ENCODE data around the gene APOLD1. TPM values are rescaled to one million over a fixed set of nuclear protein-coding genes. Genes with fewer than 3 reads are reported as not detected.
A peak's percentile ranks its signal among the peaks of the same experiment; 100 is the strongest.

The APOLD1 gene
- polyA plus RNA-seq, 2 of the 4 experiments (the other 2 are of a cell fraction), result 0.44 to 1.3 TPM

GRCh38 chr12:12790956-12791355, 5.5 kb downstream of the APOLD1 start:
- ATAC-seq (no peak), DNase-seq (ENCODE audit: low read depth in 1 of 2, low spot score in 1 of 2) (no peak), FAIRE-seq (no peak)
- WGBS (ENCODE audit: missing lambda C conversion rate), result 83% methylated on average over 4 of the region's 4 CpGs
- no peak overlapping the region for H3K27ac ChIP-seq
- POLR2A ChIA-PET, result no interaction called here
- TF ChIP-seq ZSCAN20 (CRISPR knock-in tag; IDR thresholded peaks at IDR 0.05), result no peak
- TF ChIP-seq ZFP36 (IDR thresholded peaks at IDR 0.05; ENCODE audit: borderline replicate concordance, partially characterized antibody), result no peak
- TF ChIP-seq MAZ (IDR thresholded peaks at IDR 0.05; ENCODE audit: borderline replicate concordance, low read depth, low read length), result no peak
- no peak for TF ChIP-seq NR3C1 (IDR thresholded peaks at IDR 0.05)
- no peak for TF ChIP-seq RCOR1 (IDR thresholded peaks at IDR 0.05; ENCODE audit: low read depth, low read length)
- TF ChIP-seq RNF2 (IDR thresholded peaks at IDR 0.05; ENCODE audit: borderline replicate concordance, low read depth), result no peak
- TF ChIP-seq POLR2A (IDR thresholded peaks at IDR 0.05; ENCODE audit: low read length), result no peak
- TF ChIP-seq KDM5A (IDR thresholded peaks at IDR 0.05), result no peak
- no peak for TF ChIP-seq SMC3 (IDR thresholded peaks at IDR 0.05)
- no peak for TF ChIP-seq GATA3 (IDR thresholded peaks at IDR 0.05; ENCODE audit: borderline replicate concordance)
- TF ChIP-seq CHD4 (IDR thresholded peaks at IDR 0.05; ENCODE audit: borderline replicate concordance), result no peak
- TF ChIP-seq KDM1A (IDR thresholded peaks at IDR 0.05; ENCODE audit: low read depth), result no peak
- TF ChIP-seq FOSL2 (IDR thresholded peaks at IDR 0.05), result no peak
- TF ChIP-seq FOSL2 (CRISPR knock-in tag; IDR thresholded peaks at IDR 0.05), result no peak
- no peak for TF ChIP-seq RFX5 (IDR thresholded peaks at IDR 0.05)
- no peak for TF ChIP-seq HES2 (IDR thresholded peaks at IDR 0.05)
- no peak for TF ChIP-seq MAFK (IDR thresholded peaks at IDR 0.05; ENCODE audit: partially characterized antibody)
- TF ChIP-seq ELK1 (IDR thresholded peaks at IDR 0.05; ENCODE audit: low read depth, low read length), result no peak
- no peak for TF ChIP-seq ZNF302 (CRISPR knock-in tag; IDR thresholded peaks at IDR 0.05)
- H3K4me2 ChIP-seq, result no peak overlapping the region
- peaks cover 40% of the 10 kb centered on the region for H3K4me1 ChIP-seq
- CTCF ChIA-PET, result interaction anchor here (1.9 to 5.6 kb wide), 6 partner anchors 8 to 192 kb away, joined by 8 to 80 read pairs (median 44); partner anchors contain the start of genes DDX47 and GPRC5A
- H3K9me3 ChIP-seq, result no peaks in the 10 kb centered on the region
- no peak overlapping the region for H3K4me3 ChIP-seq

- WGBS (ENCODE audit: missing lambda C conversion rate), result 36% methylated on average over 7 of the region's 7 CpGs
- no peak for FAIRE-seq
- POLR2A ChIA-PET, result interaction anchor here (0.9 to 1.0 kb wide), 2 partner anchors 27 to 100 kb away, joined by 3 to 4 read pairs; partner anchors contain the start of gene GPRC5A
- peak overlapping the region; percentile 14 to 47; a peak in 4 of 6 replicates for H3K27ac ChIP-seq
- H3K4me1 ChIP-seq, result peaks cover 34% of the 10 kb centered on the region
- H3K9me3 ChIP-seq, result no peaks in the 10 kb centered on the region
- DNase-seq (ENCODE audit: low read depth in 1 of 2, low spot score in 1 of 2), result peak in 1 of 2 experiments; percentile 23
- CTCF ChIA-PET, result interaction anchor here (1.0 to 3.9 kb wide), 7 partner anchors 9 to 420 kb away, joined by 3 to 31 read pairs (median 5); partner anchors contain the start of genes DDX47 and GPRC5A
- H3K4me3 ChIP-seq, result no peak overlapping the region
- H3K4me2 ChIP-seq, result peak overlapping the region; percentile 44
- ATAC-seq, result no peak
- TF ChIP-seq HOXB5 (CRISPR knock-in tag; IDR thresholded peaks at IDR 0.05), result no peak
- no peak for TF ChIP-seq CEBPB (IDR thresholded peaks at IDR 0.05)
- TF ChIP-seq EHF (CRISPR knock-in tag; IDR thresholded peaks at IDR 0.05), result no peak
- TF ChIP-seq KDM1A (IDR thresholded peaks at IDR 0.05; ENCODE audit: low read depth), result no peak
- no peak for TF ChIP-seq PBX3 (IDR thresholded peaks at IDR 0.05)
- TF ChIP-seq FOXS1 (CRISPR knock-in tag; IDR thresholded peaks at IDR 0.05), result no peak
- no peak for TF ChIP-seq HOXB13 (CRISPR knock-in tag; IDR thresholded peaks at IDR 0.05; ENCODE audit: low read depth)
- no peak for TF ChIP-seq CBX8 (IDR thresholded peaks at IDR 0.05)
- TF ChIP-seq EP300 (IDR thresholded peaks at IDR 0.05), result no peak
- TF ChIP-seq POLR2A (IDR thresholded peaks at IDR 0.05; ENCODE audit: low read length), result no peak
- TF ChIP-seq REST (IDR thresholded peaks at IDR 0.05), result no peak
- TF ChIP-seq RNF2 (IDR thresholded peaks at IDR 0.05; ENCODE audit: borderline replicate concordance, low read depth), result no peak
- TF ChIP-seq RAD21 (conservative IDR thresholded peaks at IDR 0.05 in 1 of 2, IDR thresholded peaks at IDR 0.05 in 1 of 2), result no peak
- no peak for TF ChIP-seq BHLHE40 (IDR thresholded peaks at IDR 0.05; ENCODE audit: low read depth, low read length)
- no peak for TF ChIP-seq SREBF2 (IDR thresholded peaks at IDR 0.05)
- no peak for TF ChIP-seq RCOR1 (IDR thresholded peaks at IDR 0.05; ENCODE audit: low read depth, low read length)
- no peak for TF ChIP-seq USF2 (IDR thresholded peaks at IDR 0.05)
- no peak for TF ChIP-seq ZC3H11A (IDR thresholded peaks at IDR 0.05)
Observed at GRCh38 chr12:12791756-12792369, 6.4 kb downstream of the APOLD1 start.
